ENCODE results near the gene FLT4. TPM values are rescaled to one million over a fixed set of nuclear protein-coding genes. Genes with fewer than 3 reads are reported as not detected.

FLT4 gene
- total and polyA plus RNA-seq, 2 experiments from 2014 or later = 3.4 to 13.8 TPM

GRCh38 chr5:180613814-180614188, 35.6 kb downstream of the FLT4 start (continued):
- TF ChIP-seq CTCF (conservative IDR thresholded peaks at IDR 0.05; ENCODE audit: low read depth in 2 of 2) = no peak
- no peak for TF ChIP-seq ZNF331 (CRISPR knock-in tag; IDR thresholded peaks at IDR 0.05; ENCODE audit: low read depth)
- TF ChIP-seq STAT1 (IDR thresholded peaks at IDR 0.05; ENCODE audit: unreplicated experiment) = no peak
- no peak for TF ChIP-seq JUNB (IDR thresholded peaks at IDR 0.05; ENCODE audit: unreplicated experiment)

GRCh38 chr5:180613188-180613813, 36.1 kb downstream of the FLT4 start:
- Histone ChIP-seq H3K4me3 (no peak overlapping the region), H3K36me3 (ENCODE audit: insufficient read depth) (no peaks in the 10 kb centered on the region), H2AFZ (no peak overlapping the region), H3F3A (replicated peaks; ENCODE audit: low read depth) (no peaks in the 10 kb centered on the region), H3K4me1 (ENCODE audit: insufficient read depth) (no peaks in the 10 kb centered on the region), H3K27me3 (ENCODE audit: insufficient read depth) (peaks cover 4% of the 10 kb centered on the region; the same call in 1 of the 2 replicates), H3K9me2 (ENCODE audit: insufficient read depth) (no peaks in the 10 kb centered on the region), H3K4me2 (no peak overlapping the region), H3K27ac (ENCODE audit: low read depth) (no peak overlapping the region), H4K20me1 (replicated peaks; ENCODE audit: insufficient read depth) (no peaks in the 10 kb centered on the region), H3K79me2 (replicated peaks; ENCODE audit: insufficient read depth) (no peaks in the 10 kb centered on the region)
- Mint-ChIP-seq H3K4me1 (peaks cover under 1% of the 10 kb centered on the region; the same call in 2 of the 3 replicates), H3K4me3 (no peak overlapping the region), H3K36me3 (ENCODE audit: low read depth) (peaks cover 3% of the 10 kb centered on the region; the same call in 1 of the 3 replicates), H3K9me3 (no peaks in the 10 kb centered on the region), H3K27me3 (ENCODE audit: insufficient read depth, low read depth, poor library complexity) (peaks cover 12% of the 10 kb centered on the region), H3K27ac (no peak overlapping the region)
- no peak for TF ChIP-seq EZH2 (IDR thresholded peaks at IDR 0.05; ENCODE audit: low read depth, unreplicated experiment)
- no peak for TF ChIP-seq EZH2phosphoT487 (IDR thresholded peaks at IDR 0.05; ENCODE audit: unreplicated experiment)
- TF ChIP-seq JUNB (IDR thresholded peaks at IDR 0.05; ENCODE audit: unreplicated experiment) = no peak
- TF ChIP-seq CTCF (conservative IDR thresholded peaks at IDR 0.05; ENCODE audit: low read depth in 2 of 2) = no peak
- no peak for TF ChIP-seq ETS1 (IDR thresholded peaks at IDR 0.05)
- TF ChIP-seq POLR2AphosphoS5 (IDR thresholded peaks at IDR 0.05; ENCODE audit: low read depth) = no peak
- no peak for TF ChIP-seq CREB1 (CRISPR knock-in tag; IDR thresholded peaks at IDR 0.05; ENCODE audit: low read depth)
- no peak for TF ChIP-seq ZNF462 (CRISPR knock-in tag; IDR thresholded peaks at IDR 0.05)
- no peak for TF ChIP-seq ZNF331 (CRISPR knock-in tag; IDR thresholded peaks at IDR 0.05; ENCODE audit: low read depth)
- TF ChIP-seq STAT1 (IDR thresholded peaks at IDR 0.05; ENCODE audit: unreplicated experiment) = no peak
- ATAC-seq (no peak), DNase-seq (ENCODE audit: low spot score) (no peak)
